ENCODE data around the gene PLEKHH1.

GRCh38 chr14:67599698-67600561 is 66.8 kb downstream of the PLEKHH1 start, which contains the start of gene PIGH:
- TF ChIP-seq CTCF (IDR thresholded peaks at IDR 0.05; ENCODE audit: insufficient read depth, low read length) (peak; percentile 1), POLR2AphosphoS5 (IDR thresholded peaks at IDR 0.05; ENCODE audit: low read depth) (peak; percentile 53; the same call in 1 of the 2 replicates), REST (IDR thresholded peaks at IDR 0.05; ENCODE audit: insufficient replicate concordance, low read depth) (peak; percentile 82), GABPA (IDR thresholded peaks at IDR 0.05; ENCODE audit: low read depth) (no peak), SPI1 (IDR thresholded peaks at IDR 0.05; ENCODE audit: borderline replicate concordance, low read depth) (no peak)

Data from HL-60 (cell line).